ENCODE measurements around the gene TAF4.

The TAF4 gene

GRCh38 chr20:62014889-62015537 lies 50.7 kb downstream of the TAF4 start:
- no peak for ATAC-seq
- TF ChIP-seq PATZ1 (CRISPR knock-in tag; IDR thresholded peaks at IDR 0.05; ENCODE audit: borderline replicate concordance) (no peak), GLIS3 (CRISPR knock-in tag; IDR thresholded peaks at IDR 0.05) (no peak), TCF4 (CRISPR knock-in tag; IDR thresholded peaks at IDR 0.05; ENCODE audit: borderline replicate concordance) (no peak), ZNF565 (CRISPR knock-in tag; conservative IDR thresholded peaks at IDR 0.05; ENCODE audit: low read depth) (no peak), ZNF8 (CRISPR knock-in tag; IDR thresholded peaks at IDR 0.05) (no peak), ESRRG (CRISPR knock-in tag; IDR thresholded peaks at IDR 0.05) (no peak), CREB5 (CRISPR knock-in tag; IDR thresholded peaks at IDR 0.05; ENCODE audit: low read depth) (no peak), PPARA (CRISPR knock-in tag; IDR thresholded peaks at IDR 0.05; ENCODE audit: borderline replicate concordance) (no peak), ZC3H10 (CRISPR knock-in tag; IDR thresholded peaks at IDR 0.05) (no peak), ZFP30 (CRISPR knock-in tag; IDR thresholded peaks at IDR 0.05) (no peak), CSRNP3 (CRISPR knock-in tag; IDR thresholded peaks at IDR 0.05) (no peak), SNAI2 (CRISPR knock-in tag; IDR thresholded peaks at IDR 0.05) (no peak), ISL1 (CRISPR knock-in tag; IDR thresholded peaks at IDR 0.05) (no peak), CSDC2 (CRISPR knock-in tag; IDR thresholded peaks at IDR 0.05) (no peak), RARB (CRISPR knock-in tag; IDR thresholded peaks at IDR 0.05) (no peak), ZFP3 (CRISPR knock-in tag; IDR thresholded peaks at IDR 0.05) (no peak)

- no peak for ATAC-seq
- TF ChIP-seq RARB (CRISPR knock-in tag; IDR thresholded peaks at IDR 0.05): no peak
- TF ChIP-seq ZNF70 (CRISPR knock-in tag; IDR thresholded peaks at IDR 0.05): no peak
- no peak for TF ChIP-seq CREB5 (CRISPR knock-in tag; IDR thresholded peaks at IDR 0.05; ENCODE audit: low read depth)
- TF ChIP-seq PATZ1 (CRISPR knock-in tag; IDR thresholded peaks at IDR 0.05; ENCODE audit: borderline replicate concordance): no peak
- no peak for TF ChIP-seq SNAI2 (CRISPR knock-in tag; IDR thresholded peaks at IDR 0.05)
- TF ChIP-seq GLIS3 (CRISPR knock-in tag; IDR thresholded peaks at IDR 0.05): no peak
- TF ChIP-seq ZFP30 (CRISPR knock-in tag; IDR thresholded peaks at IDR 0.05): no peak
- TF ChIP-seq ESRRG (CRISPR knock-in tag; IDR thresholded peaks at IDR 0.05): no peak
- TF ChIP-seq BACH2 (CRISPR knock-in tag; IDR thresholded peaks at IDR 0.05; ENCODE audit: borderline replicate concordance): no peak
- TF ChIP-seq OSR1 (CRISPR knock-in tag; IDR thresholded peaks at IDR 0.05): no peak
Observed at GRCh38 chr20:62014488-62014775, 51.2 kb downstream of the TAF4 start.

GRCh38 chr20:62012631-62013030 lies 53.0 kb downstream of the TAF4 start:
- no peak for TF ChIP-seq BACH2 (CRISPR knock-in tag; IDR thresholded peaks at IDR 0.05; ENCODE audit: borderline replicate concordance)
- TF ChIP-seq TCF4 (CRISPR knock-in tag; IDR thresholded peaks at IDR 0.05; ENCODE audit: borderline replicate concordance): no peak
- no peak for TF ChIP-seq OSR1 (CRISPR knock-in tag; IDR thresholded peaks at IDR 0.05)
- TF ChIP-seq CSDC2 (CRISPR knock-in tag; IDR thresholded peaks at IDR 0.05): no peak
- TF ChIP-seq TOX (CRISPR knock-in tag; IDR thresholded peaks at IDR 0.05; ENCODE audit: borderline replicate concordance): no peak
- no peak for ATAC-seq

GRCh38 chr20:62011938-62012534 lies 53.6 kb downstream of the TAF4 start:
- ATAC-seq: no peak
- no peak for TF ChIP-seq PATZ1 (CRISPR knock-in tag; IDR thresholded peaks at IDR 0.05; ENCODE audit: borderline replicate concordance)
- TF ChIP-seq TOX (CRISPR knock-in tag; IDR thresholded peaks at IDR 0.05; ENCODE audit: borderline replicate concordance): no peak
- no peak for TF ChIP-seq RARB (CRISPR knock-in tag; IDR thresholded peaks at IDR 0.05)
- TF ChIP-seq TSHZ2 (CRISPR knock-in tag; IDR thresholded peaks at IDR 0.05): no peak
- no peak for TF ChIP-seq PPARA (CRISPR knock-in tag; IDR thresholded peaks at IDR 0.05; ENCODE audit: borderline replicate concordance)
- no peak for TF ChIP-seq BACH2 (CRISPR knock-in tag; IDR thresholded peaks at IDR 0.05; ENCODE audit: borderline replicate concordance)
- TF ChIP-seq ESRRG (CRISPR knock-in tag; IDR thresholded peaks at IDR 0.05): no peak
- no peak for TF ChIP-seq SNAI2 (CRISPR knock-in tag; IDR thresholded peaks at IDR 0.05)
